Measurements from ENCODE around the gene BTD.
A peak's percentile ranks its signal among the peaks of the same experiment; 100 is the strongest.
"Not testable (repeated sequence)": the region's sequence is repeated elsewhere in the genome, so short reads cannot be mapped to it uniquely, and the experiment has no call there.

The BTD gene

GRCh38 chr3:15604584-15604983 is 3.0 kb downstream of the BTD start:
- not testable (repeated sequence) for DNase-seq (ENCODE audit: low read depth)

GRCh38 chr3:15606434-15606891 is 4.9 kb downstream of the BTD start:
- DNase-seq (ENCODE audit: low read depth): no peak

- no peak for DNase-seq (ENCODE audit: low read depth)
Measured at GRCh38 chr3:15610082-15610759, 8.7 kb downstream of the BTD start.

- DNase-seq (ENCODE audit: low read depth): no peak
Measured at GRCh38 chr3:15611018-15611417, 9.5 kb downstream of the BTD start.

- DNase-seq (ENCODE audit: low read depth): no peak
Measured at GRCh38 chr3:15612001-15612400, 10.5 kb downstream of the BTD start.

GRCh38 chr3:15614958-15615357 is 13.4 kb downstream of the BTD start:
- no peak for DNase-seq (ENCODE audit: low read depth)

- no peak for DNase-seq (ENCODE audit: low read depth)
Measured at GRCh38 chr3:15616053-15616452, 14.5 kb downstream of the BTD start.

GRCh38 chr3:15619659-15620464 is 18.3 kb downstream of the BTD start:
- DNase-seq (ENCODE audit: low read depth): not testable (repeated sequence)

GRCh38 chr3:15623535-15624440 is 22.2 kb downstream of the BTD start:
- DNase-seq (ENCODE audit: low read depth): no peak

GRCh38 chr3:15628967-15629366 is 27.4 kb downstream of the BTD start:
- no peak for DNase-seq (ENCODE audit: low read depth)

GRCh38 chr3:15629860-15630597 is 28.5 kb downstream of the BTD start:
- DNase-seq (ENCODE audit: low read depth): peak; percentile 18

GRCh38 chr3:15630646-15631350 is 29.3 kb downstream of the BTD start:
- no peak for DNase-seq (ENCODE audit: low read depth)

- DNase-seq (ENCODE audit: low read depth): no peak
Measured at GRCh38 chr3:15631426-15632211, 30.1 kb downstream of the BTD start.

GRCh38 chr3:15632212-15632580 is 30.7 kb downstream of the BTD start:
- no peak for DNase-seq (ENCODE audit: low read depth)

- no peak for DNase-seq (ENCODE audit: low read depth)
Measured at GRCh38 chr3:15633159-15633558, 31.6 kb downstream of the BTD start.

- DNase-seq (ENCODE audit: low read depth): no peak
Measured at GRCh38 chr3:15633766-15634598, 32.4 kb downstream of the BTD start.

GRCh38 chr3:15634671-15635070 is 33.1 kb downstream of the BTD start:
- no peak for DNase-seq (ENCODE audit: low read depth)

GRCh38 chr3:15635121-15635661 is 33.6 kb downstream of the BTD start:
- DNase-seq (ENCODE audit: low read depth): no peak
